ENCODE results near the gene SUGCT. TPM values are rescaled to one million over a fixed set of nuclear protein-coding genes. Genes with fewer than 3 reads are reported as not detected.

The SUGCT gene
- total and polyA plus RNA-seq, 2 of the 13 experiments (the other 11 are each of a cell fraction or from before 2014, with no cell fraction given) = 10.1 to 22.2 TPM

DNA sequence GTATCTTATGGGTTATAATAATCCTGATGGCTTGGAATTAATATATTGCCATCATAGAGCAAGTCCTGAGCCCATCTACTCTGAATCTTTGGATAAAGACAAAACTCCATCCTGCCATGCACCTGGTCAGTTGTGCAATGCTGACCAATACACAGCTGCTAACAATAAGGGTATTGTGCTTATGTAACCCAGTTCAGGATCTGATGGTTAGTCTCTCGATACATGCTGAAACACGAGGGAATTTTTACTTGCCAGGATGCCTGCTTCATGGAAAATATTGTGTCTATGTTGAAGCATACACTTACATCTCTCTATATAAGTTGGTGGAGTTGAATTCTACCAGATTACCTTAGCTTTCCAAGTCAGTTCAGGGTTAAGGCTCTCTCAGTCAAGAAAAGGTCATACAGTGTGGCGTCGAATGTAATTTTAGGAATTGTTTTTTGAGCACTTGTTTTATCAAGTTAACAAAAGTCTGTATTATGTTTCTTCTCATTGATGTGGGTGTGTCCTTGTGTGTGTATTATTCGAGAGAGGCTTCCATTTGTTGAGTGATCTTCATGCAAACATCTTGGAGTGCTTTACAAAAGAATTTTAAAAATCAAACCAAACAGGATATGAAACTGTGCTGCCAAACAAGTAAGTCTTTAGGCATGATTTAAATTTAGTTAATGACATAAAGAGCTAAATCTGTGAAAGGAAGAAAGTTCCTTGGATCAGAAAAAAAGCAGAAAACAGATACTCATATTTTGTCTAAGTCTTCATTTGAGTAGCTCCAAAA is 449.1 kb downstream of the SUGCT start (continued):
- TF ChIP-seq, protein P1, sequence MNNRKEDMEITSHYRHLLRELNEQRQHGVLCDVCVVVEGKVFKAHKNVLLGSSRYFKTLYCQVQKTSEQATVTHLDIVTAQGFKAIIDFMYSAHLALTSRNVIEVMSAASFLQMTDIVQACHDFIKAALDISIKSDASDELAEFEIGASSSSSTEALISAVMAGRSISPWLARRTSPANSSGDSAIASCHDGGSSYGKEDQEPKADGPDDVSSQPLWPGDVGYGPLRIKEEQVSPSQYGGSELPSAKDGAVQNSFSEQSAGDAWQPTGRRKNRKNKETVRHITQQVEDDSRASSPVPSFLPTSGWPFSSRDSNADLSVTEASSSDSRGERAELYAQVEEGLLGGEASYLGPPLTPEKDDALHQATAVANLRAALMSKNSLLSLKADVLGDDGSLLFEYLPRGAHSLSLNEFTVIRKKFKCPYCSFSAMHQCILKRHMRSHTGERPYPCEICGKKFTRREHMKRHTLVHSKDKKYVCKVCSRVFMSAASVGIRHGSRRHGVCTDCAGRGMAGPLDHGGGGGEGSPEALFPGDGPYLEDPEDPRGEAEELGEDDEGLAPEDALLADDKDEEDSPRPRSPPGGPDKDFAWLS (CRISPR knock-in tag; IDR thresholded peaks at IDR 0.05; ENCODE audit: borderline replicate concordance) = no peak
- TF ChIP-seq CEBPG (CRISPR knock-in tag; IDR thresholded peaks at IDR 0.05) = peak; percentile 97
- no peak for TF ChIP-seq ZNF20 (CRISPR knock-in tag; IDR thresholded peaks at IDR 0.05)
- TF ChIP-seq SMARCC2 (IDR thresholded peaks at IDR 0.05) = no peak
- no peak for TF ChIP-seq NFATC3 (CRISPR knock-in tag; IDR thresholded peaks at IDR 0.05)
- TF ChIP-seq, protein P2, sequence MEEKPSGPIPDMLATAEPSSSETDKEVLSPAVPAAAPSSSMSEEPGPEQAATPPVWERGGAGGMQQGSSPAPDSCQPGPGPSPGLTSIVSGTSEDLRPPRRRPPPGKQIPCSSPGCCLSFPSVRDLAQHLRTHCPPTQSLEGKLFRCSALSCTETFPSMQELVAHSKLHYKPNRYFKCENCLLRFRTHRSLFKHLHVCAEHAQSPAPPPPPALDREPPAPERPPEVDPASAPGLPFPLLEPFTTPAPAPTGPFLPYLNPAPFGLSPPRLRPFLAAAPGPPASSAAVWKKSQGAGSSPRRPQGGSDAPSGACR (CRISPR knock-in tag; IDR thresholded peaks at IDR 0.05) = no peak
- TF ChIP-seq ZNF773 (CRISPR knock-in tag; IDR thresholded peaks at IDR 0.05; ENCODE audit: borderline replicate concordance) = no peak
- no peak for TF ChIP-seq NFE2L2 (IDR thresholded peaks at IDR 0.05; ENCODE audit: low read length)
- no peak for TF ChIP-seq KLF11 (CRISPR knock-in tag; IDR thresholded peaks at IDR 0.05)
- TF ChIP-seq, protein P3, sequence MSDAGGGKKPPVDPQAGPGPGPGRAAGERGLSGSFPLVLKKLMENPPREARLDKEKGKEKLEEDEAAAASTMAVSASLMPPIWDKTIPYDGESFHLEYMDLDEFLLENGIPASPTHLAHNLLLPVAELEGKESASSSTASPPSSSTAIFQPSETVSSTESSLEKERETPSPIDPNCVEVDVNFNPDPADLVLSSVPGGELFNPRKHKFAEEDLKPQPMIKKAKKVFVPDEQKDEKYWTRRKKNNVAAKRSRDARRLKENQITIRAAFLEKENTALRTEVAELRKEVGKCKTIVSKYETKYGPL (CRISPR knock-in tag; IDR thresholded peaks at IDR 0.05) = peak; percentile 96
- TF ChIP-seq POLR2AphosphoS2 (IDR thresholded peaks at IDR 0.05; ENCODE audit: low read depth, low read length) = no peak
- no peak for TF ChIP-seq NCOA1 (CRISPR knock-in tag; IDR thresholded peaks at IDR 0.05)
- TF ChIP-seq RXRB (CRISPR knock-in tag; IDR thresholded peaks at IDR 0.05; ENCODE audit: borderline replicate concordance) = peak; percentile 29; the same call in 1 of the 2 replicates
- no peak for TF ChIP-seq RELA (CRISPR knock-in tag; IDR thresholded peaks at IDR 0.05)
- TF ChIP-seq MNT (IDR thresholded peaks at IDR 0.05) = no peak
- TF ChIP-seq, protein P4, sequence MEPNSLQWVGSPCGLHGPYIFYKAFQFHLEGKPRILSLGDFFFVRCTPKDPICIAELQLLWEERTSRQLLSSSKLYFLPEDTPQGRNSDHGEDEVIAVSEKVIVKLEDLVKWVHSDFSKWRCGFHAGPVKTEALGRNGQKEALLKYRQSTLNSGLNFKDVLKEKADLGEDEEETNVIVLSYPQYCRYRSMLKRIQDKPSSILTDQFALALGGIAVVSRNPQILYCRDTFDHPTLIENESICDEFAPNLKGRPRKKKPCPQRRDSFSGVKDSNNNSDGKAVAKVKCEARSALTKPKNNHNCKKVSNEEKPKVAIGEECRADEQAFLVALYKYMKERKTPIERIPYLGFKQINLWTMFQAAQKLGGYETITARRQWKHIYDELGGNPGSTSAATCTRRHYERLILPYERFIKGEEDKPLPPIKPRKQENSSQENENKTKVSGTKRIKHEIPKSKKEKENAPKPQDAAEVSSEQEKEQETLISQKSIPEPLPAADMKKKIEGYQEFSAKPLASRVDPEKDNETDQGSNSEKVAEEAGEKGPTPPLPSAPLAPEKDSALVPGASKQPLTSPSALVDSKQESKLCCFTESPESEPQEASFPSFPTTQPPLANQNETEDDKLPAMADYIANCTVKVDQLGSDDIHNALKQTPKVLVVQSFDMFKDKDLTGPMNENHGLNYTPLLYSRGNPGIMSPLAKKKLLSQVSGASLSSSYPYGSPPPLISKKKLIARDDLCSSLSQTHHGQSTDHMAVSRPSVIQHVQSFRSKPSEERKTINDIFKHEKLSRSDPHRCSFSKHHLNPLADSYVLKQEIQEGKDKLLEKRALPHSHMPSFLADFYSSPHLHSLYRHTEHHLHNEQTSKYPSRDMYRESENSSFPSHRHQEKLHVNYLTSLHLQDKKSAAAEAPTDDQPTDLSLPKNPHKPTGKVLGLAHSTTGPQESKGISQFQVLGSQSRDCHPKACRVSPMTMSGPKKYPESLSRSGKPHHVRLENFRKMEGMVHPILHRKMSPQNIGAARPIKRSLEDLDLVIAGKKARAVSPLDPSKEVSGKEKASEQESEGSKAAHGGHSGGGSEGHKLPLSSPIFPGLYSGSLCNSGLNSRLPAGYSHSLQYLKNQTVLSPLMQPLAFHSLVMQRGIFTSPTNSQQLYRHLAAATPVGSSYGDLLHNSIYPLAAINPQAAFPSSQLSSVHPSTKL (CRISPR knock-in tag; IDR thresholded peaks at IDR 0.05) = peak; percentile 86
- TF ChIP-seq RARA (CRISPR knock-in tag; IDR thresholded peaks at IDR 0.05) = peak; percentile 11; the same call in 1 of the 2 replicates
- TF ChIP-seq ZNF143 (CRISPR knock-in tag; IDR thresholded peaks at IDR 0.05) = no peak
- TF ChIP-seq IKZF4 (CRISPR knock-in tag; IDR thresholded peaks at IDR 0.05; ENCODE audit: borderline replicate concordance, low read depth, not compliant biosample characterization) = no peak
- 0 out of 2 replicates have a peak, but pooled peaks have one; percentile 20 for TF ChIP-seq ZMYM2 (CRISPR knock-in tag; IDR thresholded peaks at IDR 0.05)
- 0 out of 2 replicates have a peak, but pooled peaks have one; percentile 50 for TF ChIP-seq ELF3 (CRISPR knock-in tag; IDR thresholded peaks at IDR 0.05)
- TF ChIP-seq MAFK (conservative IDR thresholded peaks at IDR 0.05 in 1 of 2, IDR thresholded peaks at IDR 0.05 in 1 of 2; ENCODE audit: low read length in 2 of 2) = no peak
- no peak for TF ChIP-seq KDM2A (CRISPR knock-in tag; IDR thresholded peaks at IDR 0.05; ENCODE audit: borderline replicate concordance, low read depth)
